HG02970 (cell line): ENCODE data around the gene IDH2.
"Not testable (repeated sequence)": the region's sequence is repeated elsewhere in the genome, so short reads cannot be mapped to it uniquely, and the experiment has no call there.

ENCODE experiments used
- ATAC-seq: cut with Tn5 transposase; IDR thresholded peaks from one replicate; pipeline ENCODE4 v1.9.1; 2021; ENCODE audit warnings: mild to moderate bottlenecking, moderate library complexity, moderate number of reproducible peaks; ENCODE audit not compliant: unreplicated experiment, low FRiP score

IDH2 gene

DNA sequence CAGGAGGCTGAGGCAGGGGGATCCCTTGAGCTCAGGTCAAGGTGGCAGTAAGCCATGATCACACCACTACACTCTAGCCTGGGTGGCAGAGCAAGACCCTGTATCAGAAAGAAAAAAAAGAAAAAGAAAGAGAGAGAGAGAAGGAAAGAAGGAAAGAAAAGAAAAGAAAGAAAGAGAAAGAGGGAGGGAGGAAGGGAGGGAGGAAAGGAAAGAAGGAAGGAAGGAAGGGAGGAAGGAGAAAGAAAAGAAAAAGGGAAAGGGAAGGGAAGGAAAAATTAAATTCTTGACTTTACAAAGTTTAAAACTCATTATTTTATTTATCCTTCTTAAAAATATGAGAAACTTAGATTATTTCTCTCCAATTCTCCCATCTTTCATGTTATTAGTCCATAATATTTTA, 17.1 kb upstream of the IDH2 start:
- no peak for ATAC-seq

DNA sequence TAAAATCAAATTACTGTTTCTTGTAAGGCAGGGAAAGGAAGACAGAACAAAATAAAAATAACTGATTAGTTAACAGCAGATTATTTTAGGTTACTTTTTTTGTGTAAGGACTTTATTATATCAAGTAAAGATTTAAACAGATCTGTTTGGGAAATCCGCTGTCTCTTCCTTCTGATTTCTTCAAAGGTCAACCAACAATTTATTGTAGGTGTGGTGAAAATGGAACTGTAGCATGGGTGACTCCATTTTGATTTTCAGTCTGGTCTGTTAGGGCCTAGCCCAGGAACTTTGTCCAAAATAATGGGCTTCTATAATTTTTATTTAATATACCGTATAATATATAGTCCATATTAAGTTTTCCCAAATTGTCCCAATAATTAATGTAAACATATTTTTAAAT, 13.5 kb upstream of the IDH2 start:
- ATAC-seq: no peak

DNA sequence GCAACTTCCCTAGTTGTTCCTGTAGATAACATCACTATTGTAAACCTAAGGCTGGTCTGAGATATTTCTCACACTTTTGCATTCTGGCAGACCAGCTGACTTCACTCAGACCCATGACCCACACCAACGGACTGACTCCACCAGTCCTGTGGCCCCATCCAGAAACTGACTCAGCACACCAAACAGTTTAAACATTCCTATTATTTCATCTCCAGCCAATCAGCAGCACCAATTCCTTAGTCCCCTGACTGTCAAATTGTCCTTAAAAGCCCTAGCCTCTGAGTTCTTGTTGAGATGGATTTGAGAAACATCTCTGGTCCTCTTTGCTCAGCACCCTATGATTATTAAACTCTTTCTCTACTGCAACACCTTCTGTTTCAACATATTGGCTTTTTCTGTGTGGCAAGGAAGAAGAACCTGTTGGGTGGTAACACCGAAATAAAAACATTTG, 12.2 kb upstream of the IDH2 start:
- ATAC-seq: no peak

DNA sequence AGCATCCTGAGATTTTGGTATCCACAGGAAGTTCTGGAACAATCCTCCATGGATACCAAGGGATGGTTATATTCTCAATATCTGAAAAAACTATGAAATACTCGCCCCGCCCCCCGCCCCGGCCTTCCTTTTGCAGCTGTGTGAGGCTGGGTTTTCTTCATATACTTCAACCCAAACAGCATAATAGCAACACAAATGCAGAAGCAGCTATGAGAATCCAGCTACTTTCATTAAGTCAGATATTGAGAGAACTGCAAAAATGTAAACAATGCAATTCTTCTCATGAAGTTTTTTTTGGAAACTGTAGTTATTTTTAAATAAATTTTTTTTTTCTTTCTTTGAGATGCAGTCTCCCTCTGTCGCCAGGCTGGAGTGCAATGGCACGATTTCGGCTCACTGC, 10.9 kb upstream of the IDH2 start:
- no peak for ATAC-seq

DNA sequence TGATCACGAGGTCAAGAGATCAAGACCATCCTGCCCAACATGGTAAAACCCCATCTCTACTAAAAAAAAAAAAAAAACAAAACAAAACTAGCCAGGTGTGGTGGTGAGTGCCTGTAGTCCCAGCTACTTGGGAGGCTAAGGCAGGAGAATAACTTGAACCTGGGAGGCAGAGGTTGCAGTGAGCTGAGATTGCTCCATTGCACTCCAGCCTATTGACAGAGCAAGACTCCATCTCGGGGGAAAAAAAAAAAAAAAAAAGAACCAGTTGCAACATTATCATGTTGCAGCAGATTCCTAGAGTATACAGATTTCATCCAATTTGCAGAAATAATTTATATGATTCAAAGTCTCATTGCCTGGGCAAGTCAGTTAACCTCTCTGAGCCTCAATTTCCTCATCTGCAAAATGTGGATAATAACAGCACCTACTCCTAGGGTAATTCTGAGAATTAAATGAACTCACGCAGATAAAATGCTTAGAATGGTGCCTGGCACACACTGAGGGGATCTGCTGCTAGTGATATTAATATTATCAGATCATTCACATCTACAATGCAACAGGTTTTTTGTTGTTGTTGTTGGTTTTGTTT, 7.0 kb upstream of the IDH2 start:
- not testable (repeated sequence) for ATAC-seq

DNA sequence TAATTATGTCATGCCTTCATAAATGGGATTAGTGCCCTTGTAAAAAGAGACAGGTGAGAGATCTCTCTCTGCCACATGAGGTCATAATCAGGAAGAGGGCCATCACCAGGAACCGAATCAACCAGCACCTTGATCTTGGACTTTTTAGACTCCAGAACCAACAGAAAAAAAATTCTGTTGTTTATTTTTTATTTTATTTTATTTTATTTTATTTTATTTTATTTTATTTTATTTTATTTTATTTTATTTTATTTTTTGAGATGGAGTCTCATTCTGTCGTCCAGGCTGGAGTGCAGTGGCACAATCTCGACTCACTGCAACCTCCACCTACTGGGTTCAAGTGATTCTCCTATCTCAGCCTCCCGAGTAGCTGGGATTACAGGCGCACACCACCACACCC, 5.8 kb upstream of the IDH2 start:
- not testable (repeated sequence) for ATAC-seq

DNA sequence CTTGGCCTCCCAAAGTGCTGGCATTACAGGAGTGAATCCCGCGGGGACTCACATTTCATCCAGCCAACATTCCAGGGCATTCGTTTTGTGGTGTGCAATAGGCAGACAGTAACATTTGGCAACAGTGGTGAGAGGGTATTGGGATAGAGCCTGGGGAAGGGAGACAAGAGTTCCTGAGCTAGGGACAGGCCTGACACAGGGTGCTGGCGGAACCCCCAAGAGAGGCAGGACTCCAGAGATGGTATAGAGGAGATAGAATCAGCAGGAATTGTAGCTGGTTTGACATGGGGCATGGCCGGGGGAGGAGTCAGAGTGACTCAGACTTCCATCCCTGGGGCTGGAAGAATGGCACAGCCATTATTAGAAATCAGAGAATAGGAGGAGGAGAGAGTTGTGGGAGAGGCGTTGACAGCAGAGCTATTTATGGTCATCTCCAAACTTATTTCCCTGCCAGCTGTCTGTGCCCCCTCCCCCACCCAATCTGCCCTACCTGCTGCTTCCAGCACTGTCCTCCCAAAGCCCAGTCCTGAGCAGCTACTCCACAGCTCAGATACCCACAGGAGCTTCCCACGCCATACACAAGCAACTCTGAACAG, 4.4 kb upstream of the IDH2 start:
- no peak for ATAC-seq

DNA sequence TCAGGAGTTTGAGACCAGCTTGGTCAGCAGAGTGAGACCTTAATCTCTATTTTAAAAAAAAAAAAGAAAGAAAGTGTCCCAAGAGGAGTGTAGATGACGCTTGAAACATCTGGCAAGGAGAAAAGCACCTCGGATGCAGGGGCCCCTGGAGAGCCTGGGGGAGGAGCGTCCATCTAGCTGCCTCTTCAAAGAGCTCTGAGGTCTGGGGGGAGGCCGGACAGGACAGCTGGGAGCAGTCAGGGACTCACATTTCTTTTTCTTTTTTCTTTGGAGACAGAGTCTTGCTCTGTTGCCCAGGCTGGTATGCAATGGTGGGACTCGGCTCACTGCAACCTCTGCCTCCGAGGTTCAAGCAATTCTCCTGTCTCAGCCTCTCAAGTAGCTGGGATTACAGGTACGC, 3.3 kb upstream of the IDH2 start:
- ATAC-seq: no peak

DNA sequence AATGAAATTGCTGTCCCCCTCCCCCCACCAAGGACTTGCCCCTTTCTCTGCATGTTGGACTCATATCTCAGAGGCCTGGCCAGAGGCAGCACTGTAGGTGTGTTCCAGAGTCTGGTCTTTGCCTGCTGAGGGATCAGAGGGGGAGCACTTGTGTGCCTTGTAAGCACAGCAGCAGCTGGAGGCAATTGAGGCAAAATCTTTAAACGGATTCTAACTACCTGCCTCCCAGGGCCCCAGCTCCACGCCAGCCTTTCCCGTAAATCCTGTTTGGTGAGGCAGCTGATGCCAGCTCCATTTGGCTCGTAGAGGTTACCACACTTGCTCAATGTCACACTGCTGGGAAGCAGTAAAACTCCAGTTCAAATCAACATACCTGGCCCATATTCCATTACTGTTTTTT, 2.3 kb upstream of the IDH2 start:
- no peak for ATAC-seq

DNA sequence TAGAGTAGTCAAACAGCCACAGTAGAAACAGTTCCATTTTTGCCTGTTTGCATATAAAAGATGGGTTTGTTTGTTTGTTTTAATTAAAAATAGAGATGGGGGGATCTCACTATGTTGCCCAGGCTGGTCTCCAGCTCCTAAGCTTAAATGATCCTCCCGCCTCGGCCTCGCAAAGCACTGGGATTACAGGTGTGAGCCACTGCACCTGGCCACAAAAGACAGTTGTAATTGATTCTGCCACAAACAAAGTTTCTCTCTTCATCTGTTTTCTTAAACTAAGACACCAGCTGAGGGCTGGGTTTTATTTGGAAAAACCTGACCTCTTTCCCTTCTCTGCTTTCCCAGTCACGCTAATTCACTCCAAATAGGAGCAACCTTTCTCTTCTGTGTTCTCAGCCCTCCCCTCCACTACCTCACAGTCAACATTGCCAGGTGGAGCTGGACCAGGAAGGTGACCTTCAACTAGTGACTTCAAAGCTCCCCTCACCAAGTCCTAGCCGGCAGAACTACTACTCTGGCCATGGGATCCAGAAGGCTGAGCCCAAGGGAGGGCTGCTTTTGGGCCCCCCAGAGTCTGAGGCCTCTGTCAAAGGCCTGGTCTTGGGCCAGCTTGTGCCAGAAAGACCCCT, 1.5 kb upstream of the IDH2 start:
- no peak for ATAC-seq

DNA sequence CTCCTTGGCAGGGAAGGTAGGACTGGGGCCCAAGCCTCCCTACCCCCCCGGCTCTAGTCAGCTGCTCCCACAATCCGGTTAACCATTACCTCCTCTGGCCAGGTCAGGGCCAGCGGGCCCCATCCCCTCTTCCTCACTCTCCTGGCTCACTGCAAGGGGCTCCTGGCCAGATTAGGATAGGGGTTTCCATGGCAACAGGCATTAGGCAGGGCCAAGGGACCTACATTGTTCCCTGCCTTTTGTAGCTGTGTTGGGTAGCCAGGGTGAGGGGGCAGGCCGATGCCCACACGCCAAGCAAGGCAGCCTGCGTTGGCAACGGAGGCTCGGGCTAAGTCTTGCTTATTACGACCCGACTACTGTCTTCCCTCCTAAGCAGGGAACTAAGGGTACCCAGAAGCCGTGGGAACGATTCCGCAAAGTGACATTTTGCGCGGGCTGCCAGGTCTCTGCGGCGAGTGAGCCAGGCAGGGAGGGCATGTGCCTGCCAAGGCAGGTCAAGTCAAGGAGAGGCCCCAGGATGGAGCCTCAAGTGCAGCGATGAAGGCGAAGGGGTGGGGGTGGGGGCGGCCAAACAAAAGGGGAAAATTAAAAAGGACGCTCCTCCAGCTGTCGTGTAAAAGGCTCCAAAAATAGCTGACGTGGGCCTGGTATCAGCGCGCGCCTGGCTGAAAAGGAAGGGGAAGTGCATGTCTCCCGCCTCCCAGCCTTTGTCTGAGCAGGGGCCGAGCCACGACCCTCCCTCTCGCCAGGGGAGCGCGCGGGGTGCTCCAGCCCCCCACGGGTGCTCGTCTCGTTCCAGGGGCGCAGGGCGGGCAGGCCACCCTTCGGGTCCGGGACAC, 919 bp downstream of the IDH2 start:
- peak; percentile 10 for ATAC-seq

DNA sequence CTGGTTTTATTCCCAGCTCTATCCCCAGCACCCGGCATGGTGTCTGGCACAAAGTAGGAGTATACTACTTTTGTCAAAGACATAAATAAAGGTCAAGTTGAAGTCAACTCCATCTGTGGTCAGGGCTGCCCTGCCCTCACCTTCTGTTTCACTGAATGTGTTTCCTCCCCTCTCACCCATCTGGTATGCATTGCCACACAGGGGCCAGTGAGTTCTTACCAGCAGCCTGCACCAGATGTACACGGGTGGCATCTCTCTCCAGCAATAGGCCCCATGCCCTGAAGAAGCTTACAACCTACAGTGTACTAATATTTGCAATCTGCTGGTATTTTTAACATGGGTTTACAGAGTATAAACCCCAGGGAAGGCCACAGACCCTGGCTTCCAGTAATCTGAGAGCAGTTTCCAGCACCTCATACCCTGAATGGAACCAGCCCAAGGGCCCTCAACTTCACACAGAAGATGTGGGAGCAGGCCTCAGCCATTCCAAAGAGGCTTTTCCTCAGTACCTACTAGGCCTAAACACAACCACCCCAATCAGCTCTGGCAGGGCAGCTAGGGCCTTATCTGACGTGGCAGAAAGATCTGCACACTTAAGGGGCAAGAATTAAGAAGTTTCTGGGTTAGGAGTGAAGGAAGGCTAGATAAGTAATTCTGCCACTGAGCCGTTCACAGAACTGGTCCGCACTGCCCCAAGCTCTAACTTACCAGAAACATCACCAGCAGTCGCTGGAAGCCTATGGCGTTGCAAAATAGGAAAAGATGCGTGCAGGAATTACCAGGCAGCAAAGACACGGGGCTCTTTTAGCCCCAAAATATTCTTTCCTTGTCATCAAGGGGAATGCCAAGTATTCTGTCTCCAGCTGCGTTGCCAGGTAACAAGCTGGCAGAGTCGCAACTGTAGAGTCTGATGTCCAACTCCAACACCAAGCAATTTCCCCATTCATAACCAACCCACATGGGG, 2.1 kb downstream of the IDH2 start:
- no peak for ATAC-seq

DNA sequence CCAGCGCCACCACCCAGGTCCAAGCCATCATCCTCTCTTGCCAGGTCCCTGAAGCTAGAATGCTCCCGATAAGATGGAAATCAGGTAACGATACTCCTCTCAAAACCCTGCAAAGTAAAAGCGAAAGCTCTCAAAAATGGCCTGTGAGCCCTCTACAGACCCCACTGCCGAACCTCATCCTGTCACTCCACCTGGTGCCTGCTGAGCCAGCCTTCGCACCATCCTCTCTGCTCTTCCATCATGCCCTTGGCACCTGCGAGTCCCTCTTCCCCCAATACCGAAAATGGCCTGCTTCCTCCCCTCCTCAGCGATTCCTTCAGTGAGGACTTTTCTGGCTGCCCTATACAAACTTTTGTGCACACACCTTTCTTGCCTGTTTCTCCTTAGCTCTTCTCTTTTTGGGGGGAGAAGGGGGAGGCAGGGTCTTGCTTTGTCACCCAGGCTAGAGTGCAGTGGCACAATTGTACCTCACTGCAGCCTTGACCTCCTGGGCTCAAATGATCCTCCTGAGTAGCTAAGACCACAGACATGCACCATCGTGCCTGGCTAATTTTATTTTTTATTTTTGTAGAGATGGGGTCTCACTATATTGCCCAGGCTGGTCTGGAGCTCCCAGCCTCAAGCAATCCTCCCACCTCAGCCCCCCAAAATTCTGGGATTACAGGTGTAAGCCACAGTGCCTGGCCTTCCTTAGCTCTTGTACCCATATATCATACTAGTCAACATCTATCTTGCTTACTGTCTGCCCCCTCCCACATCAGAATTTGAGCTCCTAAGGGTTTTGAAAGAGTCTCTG, 3.0 kb downstream of the IDH2 start:
- ATAC-seq: no peak

DNA sequence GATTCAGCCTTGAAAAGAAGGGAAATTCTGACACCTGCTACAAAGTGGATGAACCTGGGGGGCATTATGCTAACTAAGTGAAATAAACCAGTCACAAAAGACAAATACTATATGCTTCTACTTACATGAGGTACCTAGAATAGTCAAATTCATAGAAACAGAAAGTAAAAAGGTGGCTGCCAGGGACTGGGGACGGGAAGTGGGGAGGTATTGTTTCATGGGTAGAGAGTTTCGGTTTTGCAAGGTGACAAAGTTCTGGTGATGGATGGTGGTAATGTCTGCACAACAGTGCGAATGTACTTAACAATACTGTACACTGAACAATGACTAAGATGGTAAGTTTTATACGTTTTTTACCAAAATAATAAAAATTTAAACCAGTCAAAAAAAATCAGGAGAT, 4.8 kb downstream of the IDH2 start:
- ATAC-seq: peak; percentile 42

DNA sequence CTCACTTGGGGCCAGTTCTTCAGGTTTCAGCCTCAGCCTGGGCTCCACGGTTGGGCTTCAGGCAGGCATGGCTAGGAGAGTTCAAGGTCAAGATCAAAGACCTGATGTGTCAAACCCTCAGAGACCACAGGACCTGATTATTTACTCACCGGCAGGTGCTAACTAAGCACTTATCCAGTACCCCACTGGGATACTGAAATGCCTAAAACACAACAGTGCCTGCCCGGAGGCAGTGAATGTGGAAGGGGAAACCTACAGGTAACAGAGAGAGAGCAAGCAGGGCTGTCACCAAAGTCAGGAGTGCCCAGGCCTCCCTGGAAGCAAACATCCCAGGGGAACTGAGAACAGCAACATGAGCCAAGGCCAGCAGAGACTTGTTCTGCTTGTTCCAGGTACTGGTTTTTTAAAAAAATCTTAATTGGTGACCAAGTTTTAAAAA, 6.7 kb downstream of the IDH2 start:
- ATAC-seq: no peak

DNA sequence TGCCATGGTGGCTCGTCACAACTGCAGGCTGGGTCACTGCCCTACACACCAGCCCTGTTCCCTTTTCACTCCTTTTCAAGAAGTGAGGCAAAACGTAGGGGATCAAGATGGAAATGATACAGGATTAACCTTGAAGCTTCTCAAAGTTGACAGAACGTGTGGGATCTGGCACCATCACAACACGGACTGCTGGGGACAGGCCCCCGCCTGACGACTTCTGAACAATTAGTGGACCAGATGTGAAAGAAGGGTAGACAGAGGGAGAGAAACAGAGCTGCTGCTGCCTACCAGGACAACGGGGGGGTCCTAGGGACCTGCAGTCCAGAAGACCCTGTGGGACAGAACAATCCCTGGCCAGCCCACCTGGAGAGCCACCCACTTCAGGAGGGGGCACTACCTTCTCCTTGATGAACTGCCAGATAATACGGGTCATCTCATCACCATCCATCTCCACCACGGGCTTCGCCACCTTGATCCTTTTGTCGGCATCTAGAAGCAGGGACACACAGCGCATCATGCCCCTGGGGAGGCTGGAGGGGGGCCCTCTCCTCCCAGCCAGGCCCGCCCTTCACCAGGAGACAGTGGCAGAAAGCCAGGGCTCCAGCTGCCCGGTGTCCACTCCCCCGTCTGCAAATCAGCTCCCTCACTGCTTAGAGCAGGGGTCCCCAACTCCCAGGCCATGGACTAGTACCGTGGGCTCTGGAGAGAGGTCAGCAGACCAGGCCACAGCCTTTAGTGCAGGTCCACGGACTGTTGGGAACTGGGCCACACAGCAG, 10.9 kb downstream of the IDH2 start:
- ATAC-seq: no peak

DNA sequence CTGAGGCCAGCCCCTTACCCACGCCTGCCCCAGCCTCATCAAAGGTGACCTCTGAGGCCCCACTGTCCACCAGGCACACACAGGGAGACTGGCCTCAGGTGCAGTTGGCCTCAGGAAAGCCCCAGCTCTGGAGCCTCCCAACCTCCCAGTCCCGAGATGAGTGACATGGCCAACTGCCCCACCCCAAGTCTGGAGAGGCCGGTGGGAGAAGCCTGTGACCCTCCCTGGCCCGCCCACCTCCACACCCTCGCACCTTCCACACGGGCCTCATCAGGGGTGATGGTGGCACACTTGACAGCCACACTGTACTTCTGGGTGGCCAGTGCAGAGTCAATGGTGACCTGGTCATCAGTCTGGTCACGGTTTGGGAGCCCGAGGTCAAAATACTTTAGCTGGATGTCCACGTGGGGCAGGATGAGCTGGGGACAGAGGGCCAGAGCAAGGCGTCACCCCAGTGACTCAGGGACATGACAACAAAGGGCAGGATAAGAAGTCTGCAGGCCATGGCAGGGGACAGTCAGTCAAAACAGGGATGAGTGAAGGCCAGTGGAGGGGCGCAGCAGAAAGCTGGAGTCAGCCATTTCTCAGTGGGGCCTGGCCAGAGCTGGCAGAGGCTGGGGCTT, 11.9 kb downstream of the IDH2 start:
- no peak for ATAC-seq

DNA sequence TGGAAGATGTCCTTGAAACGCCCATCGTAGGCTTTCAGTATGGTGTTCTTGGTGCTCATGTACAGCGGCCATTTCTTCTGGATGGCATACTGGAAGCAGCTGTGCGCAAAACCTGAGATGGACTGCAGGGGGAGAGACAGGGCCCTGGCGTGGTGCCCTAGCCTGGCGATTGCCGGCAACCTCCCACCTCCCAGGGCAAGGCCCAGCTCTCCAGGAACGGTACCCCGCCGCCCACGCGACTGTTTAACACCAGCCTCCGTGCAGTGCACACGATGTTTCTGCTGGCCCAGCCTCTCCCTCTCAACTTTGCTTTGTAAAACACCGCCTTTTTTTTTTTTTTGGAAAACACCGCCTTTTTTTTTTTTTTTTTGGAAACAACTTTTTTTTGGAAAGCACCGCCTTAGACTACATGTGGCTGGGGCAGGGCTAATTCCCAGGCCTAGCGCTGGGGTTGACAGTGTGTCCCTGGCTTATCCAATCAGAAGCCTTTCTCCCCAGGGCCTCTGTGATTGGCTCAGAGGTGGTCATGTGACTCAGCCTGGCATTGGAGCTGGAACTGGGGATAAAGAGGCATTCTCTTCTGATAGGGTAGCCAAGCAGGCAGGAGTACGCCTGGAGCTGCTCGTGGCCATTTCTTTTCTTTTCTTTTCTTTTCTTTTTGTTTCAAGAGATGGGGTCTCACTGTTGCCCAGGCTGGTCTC, 14.7 kb downstream of the IDH2 start:
- no peak for ATAC-seq
